GM21360 (cell line): ENCODE measurements around the gene CADPS.
A peak's percentile ranks its signal among the peaks of the same experiment; 100 is the strongest.

Source experiments
- ATAC-seq: cut with Tn5 transposase; IDR thresholded peaks from one replicate; pipeline ENCODE4 v1.9.1; 2021; ENCODE audit warnings: mild to moderate bottlenecking, moderate library complexity; ENCODE audit not compliant: unreplicated experiment

Gene CADPS

DNA sequence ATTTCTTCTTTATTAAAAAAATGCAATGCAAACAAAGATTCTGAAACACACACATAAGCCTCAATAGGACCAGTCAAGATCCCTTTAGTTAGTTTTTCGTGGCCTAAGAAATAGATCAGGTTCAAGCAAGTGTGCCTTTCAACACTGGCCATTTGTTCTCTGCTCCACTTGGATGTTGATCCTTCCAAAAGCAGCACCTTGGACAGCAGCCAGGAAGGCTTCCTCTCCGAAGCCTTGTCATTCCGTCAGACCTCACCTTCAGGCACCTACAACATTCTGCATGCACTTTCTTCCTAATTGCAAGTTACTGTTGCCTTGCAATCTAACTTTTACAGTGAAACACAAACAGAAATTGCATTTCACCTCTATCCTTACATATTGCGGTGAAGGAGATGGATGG lies 346.0 kb downstream of the CADPS start:
- ATAC-seq = no peak

DNA sequence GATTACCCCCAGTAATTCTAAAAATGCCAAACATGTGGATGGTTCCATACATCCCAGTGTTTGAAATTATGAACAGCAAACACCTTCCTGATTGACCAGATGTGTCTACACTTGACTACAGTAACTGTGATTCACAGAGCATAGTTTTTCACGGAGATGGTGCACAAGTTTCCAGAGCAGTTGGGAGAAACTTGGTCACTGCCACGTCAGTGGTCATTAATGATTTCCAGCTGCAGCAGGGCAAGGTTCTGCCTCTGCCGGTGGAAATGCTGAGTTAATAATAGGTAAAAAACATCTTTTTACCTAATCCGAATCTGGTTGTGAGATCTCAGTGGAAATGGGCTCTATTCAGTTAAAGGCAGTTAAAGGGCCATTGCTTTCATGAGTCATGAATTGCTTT lies 347.7 kb downstream of the CADPS start:
- no peak for ATAC-seq

DNA sequence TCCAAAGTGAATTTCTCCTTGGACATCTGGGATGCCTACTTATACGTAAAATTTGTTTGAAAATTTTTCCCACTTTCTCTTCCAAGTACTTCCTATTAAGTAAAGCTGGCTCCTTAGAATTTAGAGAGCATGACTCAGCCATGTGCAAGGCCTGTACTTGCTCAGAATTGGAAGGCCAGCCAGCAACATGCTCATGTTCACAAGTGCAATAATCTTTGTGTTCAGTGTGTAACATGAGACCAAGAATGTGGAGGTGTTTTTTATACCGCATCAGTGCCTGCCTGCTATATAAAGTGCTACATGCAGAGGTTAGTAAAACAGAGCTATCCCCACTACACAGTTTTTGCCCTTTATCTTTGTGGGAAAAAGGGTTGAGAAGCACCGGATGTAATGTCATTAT lies 349.9 kb downstream of the CADPS start:
- ATAC-seq = no peak

DNA sequence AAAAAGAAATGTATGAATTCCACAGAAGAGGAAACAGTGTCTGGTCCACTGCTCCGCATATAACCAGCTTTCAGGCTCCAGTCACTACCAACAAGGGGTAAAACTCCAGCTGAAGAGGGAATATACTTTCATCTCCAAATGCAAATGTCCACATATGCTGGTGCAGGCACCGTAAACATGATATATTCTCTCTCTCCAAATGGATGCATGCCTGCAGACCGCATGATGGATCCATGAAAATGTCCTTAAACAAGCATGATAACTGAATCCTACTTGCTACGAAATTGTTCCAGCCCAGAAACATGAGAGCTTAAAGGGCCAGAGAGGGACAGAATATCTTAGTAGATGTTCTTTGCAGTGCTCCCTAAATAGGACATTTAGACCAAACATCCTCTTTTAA lies 351.5 kb downstream of the CADPS start:
- ATAC-seq = no peak

DNA sequence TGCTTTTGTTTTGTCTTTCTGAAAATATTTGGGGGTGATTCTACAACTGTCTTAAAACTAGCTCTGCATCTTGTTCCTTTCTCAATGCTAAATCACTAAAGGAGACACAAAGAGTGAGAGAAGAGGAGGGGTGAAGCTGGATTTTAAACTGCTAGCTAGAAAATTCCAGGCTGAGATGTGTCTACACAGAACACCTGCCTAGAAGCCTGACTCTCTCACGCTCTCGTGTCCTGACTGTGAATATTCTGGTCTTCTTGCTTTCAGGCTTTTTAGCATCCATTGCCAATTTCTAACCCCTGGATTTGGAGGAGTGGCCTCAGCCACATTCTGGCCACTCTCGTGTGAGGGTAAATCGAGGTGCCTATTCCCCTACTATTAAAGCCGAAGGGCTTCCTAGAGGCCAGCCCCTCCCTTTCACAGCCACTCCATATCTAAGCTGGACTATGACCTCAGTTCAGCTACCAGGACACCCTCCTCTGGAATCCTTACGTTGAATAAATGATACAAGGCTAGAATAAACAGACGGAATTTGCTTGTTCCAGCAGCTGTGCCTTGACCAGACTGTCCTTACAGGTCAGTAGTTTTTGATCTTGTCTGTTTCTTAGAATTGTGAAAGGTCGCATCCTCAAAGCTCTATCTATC lies 353.6 kb downstream of the CADPS start:
- ATAC-seq = no peak

DNA sequence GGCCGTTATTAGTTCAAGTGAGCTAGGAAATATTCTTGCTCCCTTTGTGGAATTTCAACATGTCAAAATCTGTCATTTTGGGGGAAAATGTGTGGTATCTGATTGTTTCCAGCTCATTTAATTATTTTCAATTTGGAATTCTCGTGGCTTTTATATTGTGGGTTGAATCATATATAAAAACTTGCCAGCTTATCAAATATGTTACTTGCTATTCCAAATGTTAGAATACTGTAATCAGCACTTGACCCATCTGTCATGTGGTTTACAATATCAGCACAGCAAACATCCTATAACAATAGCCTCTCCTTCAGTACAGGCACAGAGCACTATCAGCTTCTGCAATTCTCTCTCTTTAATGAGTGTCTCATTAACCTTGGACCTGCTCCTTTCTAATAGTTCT lies 371.7 kb downstream of the CADPS start:
- no peak for ATAC-seq

DNA sequence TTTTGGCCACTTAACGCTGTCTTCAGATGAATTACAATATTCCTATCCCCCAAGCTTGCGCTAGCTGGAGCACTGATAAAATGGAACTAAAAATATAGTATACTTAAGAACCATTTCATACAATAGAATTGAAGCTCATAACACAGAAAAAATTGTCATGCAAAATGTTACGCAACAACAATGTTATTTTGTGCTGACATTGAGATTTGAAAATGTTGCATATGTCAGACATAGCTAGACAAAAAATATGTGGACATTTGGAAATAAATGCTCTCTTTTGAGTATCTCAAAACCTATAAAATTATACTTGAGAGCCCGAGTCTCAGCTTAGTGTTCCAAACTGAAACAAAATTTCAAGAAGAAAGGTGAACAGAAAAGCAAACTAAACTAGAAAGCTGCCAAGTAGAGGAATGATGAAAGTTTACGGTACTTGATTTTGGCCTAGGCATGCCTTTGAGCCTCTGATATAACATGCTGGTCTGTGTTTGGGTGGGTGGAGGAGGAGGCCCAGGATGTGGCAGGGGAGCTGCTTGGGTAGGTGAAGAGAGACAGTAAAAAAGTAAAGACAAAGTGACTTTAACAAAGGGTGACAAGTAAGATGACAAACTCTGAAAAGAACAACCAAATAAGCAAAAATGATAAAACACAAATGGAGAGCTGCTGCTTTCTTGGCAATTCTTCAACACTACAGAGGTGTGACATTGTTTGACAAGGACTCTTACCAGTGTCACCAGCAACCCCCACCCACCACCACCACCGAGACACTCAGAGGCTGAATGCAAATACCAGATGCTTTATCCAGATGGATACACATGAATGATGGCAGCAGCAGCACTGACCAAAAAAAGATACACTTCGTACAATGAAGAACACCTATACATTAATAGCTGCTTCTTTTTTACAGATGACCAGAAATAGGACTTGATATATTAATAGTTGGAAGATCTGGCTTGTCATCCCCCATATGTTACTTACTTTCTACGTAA lies 372.6 kb downstream of the CADPS start:
- peak; percentile 61 for ATAC-seq

DNA sequence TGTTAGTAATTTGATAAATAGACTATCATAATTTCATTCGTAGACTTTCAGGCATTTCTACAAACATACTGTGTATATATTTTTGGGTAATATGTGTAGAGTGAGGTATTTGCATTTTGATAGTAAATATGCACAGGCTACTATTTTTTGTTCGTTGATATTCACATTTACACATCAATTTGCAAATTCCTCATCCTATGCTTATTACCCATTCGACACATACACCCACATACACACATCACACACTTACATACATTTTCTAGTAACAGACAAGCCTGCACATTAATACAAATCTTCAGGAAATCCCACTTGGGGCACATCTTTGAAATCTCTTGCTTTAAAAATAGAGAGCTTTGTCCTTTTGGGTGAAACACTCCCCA lies 373.9 kb downstream of the CADPS start:
- no peak for ATAC-seq

DNA sequence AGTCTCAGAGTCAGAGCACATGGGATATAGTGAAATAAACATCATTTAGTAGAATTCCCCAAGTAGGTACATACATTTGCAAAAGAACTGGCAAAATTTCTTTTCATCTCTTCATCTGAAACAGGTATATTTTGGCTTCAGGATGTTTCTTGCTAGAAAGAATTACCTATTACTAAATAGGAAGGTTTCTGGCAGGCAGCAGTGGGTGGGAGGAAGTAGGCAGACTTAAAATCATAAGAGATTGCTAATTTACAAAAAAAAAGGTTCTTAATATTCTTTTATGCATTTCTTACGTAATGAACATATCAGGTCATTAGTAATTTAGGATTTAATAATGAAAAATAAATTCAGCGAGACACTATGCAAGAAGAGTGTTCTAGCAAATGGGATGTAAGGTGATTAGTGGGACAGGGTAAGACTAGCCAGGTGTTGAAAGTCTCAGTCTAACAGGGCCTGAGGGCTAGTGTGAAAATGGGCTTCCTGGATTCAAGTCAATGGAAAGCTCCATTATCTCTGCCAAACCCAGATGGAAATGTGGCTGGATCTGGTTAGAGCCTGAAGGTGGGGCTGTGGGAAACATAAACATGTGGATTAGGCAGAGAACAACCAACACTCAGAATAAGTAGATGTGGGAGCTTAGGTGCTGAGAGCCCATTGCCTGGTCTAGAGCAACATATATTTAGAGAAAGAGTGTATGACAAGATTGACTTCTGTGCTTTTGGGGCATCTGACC lies 374.5 kb downstream of the CADPS start:
- ATAC-seq = no peak

DNA sequence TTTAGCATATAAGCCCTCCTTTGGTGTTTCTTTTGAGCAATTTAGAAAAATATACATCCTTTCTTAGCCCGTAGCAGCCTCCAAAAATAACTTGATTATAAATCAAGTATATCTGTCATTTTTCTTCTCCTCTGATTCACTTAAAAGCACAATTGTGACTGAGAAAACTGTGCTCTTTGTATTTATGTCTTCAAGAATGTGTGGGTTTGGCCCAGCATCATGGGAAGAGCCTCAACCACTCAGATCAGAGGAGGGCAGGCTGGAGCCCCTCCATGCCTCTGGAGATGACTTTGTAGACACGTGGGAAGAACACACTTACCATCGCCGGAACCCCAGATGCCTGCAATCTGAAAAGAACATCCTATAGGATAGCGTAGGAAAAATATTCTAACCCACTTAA lies 378.1 kb downstream of the CADPS start:
- no peak for ATAC-seq

DNA sequence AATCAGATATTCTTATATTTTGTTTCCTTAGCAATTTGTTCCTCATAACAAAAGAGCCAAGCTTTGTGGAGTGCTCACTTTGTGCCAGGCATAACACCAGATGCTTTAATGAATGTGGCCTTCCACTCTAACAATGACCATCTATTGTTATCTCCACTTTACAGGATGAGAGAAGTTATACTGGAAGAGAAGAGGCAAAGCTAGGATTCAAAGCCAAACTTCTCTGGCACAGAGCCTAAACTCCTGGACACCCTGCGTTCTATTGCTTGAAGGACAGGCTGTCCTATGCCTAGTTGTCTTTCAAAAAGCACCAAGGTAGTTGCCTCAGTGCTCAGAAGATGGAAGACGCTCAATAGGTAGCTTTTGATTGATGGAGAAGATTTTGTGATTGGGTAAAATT lies 378.7 kb downstream of the CADPS start:
- ATAC-seq = no peak

DNA sequence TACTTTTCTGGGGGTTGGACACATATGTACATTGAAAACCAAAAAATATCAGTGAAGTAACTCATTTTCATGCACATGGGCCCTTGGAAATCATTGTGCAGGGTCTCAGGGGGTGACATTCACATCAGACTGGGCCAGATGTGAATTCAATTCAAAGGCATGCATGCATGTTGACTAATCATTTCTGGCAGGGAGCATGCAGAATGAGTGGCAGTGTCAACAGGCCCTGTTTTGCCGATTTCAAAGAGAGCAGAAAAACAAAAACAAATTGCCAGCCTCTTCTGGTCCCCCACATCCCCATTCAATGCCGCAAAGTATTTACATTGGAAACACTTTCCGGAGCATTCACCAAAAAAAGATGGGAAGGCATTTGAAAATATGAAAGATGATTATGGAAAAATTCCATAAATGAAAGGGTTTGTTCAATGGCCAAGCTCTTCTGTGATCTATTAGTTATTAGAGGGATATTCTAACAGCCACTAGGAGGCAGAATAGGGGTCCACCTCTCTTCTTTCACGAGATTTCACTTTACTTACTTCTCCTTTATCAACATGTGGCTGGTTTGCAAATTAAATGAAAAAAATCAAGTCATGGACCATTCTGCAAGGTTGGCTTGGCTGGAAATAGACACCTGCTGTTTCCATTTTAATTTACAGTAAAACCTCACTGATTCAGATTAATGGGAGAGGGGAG lies 382.0 kb downstream of the CADPS start:
- no peak for ATAC-seq

DNA sequence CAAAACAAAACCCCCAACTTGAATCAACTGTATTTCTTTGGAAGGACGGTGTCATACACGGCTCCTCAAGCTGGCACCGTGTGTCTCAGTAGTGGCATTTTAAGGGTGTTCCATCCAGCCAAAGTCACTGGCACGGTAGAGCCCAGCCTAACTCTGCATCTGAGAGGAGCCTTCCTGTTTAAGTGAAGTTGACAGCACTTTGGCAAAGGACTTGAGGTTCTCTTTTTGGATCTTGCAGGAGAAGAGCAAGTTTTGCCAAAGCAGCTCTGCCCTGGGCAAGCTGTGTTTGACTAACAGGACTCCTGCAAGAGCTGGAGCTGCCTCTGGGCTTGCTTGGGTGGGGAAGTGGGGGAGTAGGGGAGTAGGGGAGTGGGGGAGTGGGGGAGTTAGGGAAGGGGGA lies 392.3 kb downstream of the CADPS start:
- ATAC-seq = no peak

DNA sequence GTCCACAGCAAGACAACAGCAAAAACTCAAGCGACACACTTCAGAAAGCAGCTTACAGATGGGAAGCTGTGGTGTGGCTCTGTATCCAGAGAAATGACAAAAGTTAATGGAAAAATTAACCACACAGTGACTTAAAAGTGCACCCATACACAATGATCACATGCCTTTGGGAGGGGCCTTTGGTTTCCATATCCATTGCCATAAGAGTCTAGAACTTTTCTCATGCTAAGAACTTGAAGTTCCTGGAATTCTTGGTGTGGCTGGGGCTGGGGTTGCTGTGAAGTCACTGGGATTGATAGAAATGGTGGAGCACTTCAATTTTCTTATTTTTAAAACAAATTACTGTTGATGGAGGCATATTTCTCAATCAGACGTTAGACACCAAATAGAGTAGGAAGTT lies 393.3 kb downstream of the CADPS start:
- no peak for ATAC-seq

DNA sequence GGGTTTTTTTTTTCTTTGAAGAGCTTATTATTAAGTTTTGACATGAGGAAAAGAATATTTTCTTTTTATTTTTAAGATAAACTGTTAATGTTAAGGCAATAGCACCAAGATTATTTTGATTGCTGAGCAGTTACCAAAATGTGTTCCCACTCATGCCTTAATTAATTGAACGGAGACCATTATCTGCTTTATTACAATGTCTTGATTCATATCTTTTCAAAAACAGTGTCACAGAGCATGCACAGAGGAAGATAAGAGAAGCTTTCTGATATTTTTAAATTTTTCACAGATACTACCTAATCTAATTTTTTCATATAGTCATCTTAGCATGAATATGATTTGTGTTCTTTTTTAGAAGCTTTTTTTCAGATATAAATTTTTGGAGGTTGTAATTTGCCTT lies 395.2 kb downstream of the CADPS start:
- no peak for ATAC-seq

DNA sequence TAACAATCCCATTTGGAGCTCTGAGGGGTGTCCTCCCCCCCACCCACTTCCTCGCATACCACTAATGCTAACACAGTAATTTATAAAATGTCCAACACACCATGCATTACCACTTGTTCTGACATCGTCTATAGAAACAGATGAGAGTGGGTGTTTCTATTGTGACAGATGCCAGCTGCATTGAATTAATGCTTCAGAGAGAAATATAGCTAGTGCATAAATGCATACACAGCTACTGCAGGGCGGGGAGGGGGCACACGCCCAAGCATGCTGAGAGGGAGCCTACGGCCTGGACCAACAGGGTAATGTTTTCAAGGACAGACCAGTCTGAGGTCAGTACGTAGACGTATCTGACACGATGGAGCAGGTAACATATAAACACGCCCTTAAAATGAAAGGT lies 395.9 kb downstream of the CADPS start:
- ATAC-seq = no peak

DNA sequence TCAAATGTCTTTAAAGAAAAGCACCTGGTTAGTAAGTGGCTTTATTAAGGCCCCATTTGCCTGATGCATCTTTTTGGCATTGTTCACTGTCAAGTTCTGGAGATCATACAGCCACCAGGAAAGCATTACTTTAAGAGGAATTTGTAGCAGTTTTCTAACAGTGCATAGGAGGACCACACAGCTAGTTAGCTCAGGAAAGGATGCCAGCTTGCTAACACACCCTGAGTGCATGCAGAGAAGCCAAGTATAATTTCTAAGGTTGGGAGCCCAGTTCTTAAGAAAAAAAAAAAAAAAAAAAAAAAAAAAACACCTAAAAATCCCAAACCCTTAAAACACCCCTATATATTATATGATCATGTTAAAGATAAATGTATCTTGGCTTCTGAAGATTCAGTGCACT lies 399.9 kb downstream of the CADPS start:
- ATAC-seq = no peak

DNA sequence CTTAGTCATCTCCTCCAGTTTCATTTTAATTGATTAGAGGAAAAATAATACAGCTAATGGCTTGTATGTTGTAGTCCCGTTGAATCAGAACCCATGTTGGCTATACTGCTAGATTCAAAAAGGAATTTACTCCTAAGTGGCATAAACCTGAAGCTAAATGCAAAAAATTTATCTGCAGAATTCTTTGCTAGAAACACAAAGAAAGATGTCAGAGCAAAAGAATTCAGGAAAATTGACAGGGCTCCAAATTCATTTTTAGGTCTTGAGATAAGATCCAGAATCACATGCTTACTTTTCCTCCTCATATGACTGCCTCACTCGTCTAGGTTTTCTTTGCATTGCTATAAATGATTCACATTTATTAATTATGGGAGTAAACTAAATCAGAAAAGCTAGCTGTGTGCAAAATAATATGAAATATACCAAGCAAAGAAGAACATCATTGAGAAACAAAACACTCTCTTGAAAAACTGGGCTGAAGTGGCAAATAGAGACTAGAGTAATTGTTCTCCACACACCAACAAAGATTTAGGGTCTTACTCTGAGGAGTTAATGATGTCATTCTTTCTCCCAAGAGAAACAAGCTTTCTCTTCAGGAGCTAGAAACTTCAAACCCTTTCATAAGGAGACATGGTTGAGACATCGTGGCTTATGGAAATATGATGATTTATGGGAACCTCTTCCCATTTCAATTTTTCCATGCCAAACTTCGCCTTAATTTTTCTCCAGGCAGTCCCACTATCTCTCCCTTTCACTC lies 407.1 kb downstream of the CADPS start:
- ATAC-seq = no peak

DNA sequence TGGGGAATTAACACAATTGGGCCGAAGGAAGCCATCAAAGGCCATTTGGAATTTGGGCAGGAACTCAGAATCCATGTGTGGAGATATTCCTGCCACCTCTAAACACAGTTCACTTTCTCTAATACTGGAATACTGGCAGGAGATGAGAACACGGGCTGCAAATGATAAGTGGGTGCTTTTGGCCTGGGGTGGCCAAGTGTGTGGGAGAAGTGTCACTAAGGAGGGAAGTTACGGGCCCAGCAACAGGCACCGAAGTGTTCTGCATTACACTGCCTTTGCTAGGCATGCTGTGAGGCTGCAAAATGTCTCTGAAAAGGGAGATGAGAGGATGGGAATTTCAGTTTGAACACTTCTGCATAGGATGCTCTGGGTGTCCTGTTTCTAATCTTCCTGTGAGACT lies 412.4 kb downstream of the CADPS start:
- ATAC-seq = no peak

DNA sequence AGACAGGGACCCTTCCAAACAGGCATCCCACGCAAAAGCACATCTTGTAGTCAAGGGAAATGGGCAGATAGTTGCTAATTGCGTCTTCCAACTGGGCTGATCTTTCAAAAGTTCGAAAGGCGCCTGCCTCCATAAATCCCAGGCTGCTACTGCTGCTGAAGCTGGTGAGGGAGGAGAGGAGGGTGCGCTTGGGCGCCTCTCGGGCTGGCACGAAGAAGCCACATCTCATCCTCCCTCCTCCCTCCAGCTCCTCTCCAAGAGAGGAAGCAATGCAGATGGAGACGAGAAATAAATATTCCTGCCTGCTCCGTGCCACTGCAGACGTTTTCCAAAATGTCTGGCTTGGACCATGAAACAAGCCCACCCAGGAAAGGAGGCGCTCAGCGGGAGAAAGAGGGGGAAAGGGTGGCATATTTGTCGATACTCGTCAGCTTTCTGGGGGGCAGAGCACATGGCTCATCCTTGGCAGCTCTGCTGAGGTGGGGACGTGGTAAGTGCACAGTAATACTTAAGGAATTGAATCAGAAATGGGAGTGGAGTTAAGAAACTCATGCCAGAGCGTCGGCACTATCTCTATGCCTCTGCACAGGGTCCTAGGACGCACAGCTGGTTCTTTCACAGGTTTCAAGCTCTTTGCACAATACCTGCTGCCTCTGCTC lies 413.0 kb downstream of the CADPS start:
- no peak for ATAC-seq
